NCI-H446 (cell line): ENCODE data around the gene CELA1.
"Not testable (repeated sequence)": the region's sequence is repeated elsewhere in the genome, so short reads cannot be mapped to it uniquely, and the experiment has no call there.

ENCODE experiments used
- DNase-seq, 2 experiments: peaks; one replicate each; lab custom pipeline; 2025; lab: John Stamatoyannopoulos, UW

The CELA1 gene

DNA sequence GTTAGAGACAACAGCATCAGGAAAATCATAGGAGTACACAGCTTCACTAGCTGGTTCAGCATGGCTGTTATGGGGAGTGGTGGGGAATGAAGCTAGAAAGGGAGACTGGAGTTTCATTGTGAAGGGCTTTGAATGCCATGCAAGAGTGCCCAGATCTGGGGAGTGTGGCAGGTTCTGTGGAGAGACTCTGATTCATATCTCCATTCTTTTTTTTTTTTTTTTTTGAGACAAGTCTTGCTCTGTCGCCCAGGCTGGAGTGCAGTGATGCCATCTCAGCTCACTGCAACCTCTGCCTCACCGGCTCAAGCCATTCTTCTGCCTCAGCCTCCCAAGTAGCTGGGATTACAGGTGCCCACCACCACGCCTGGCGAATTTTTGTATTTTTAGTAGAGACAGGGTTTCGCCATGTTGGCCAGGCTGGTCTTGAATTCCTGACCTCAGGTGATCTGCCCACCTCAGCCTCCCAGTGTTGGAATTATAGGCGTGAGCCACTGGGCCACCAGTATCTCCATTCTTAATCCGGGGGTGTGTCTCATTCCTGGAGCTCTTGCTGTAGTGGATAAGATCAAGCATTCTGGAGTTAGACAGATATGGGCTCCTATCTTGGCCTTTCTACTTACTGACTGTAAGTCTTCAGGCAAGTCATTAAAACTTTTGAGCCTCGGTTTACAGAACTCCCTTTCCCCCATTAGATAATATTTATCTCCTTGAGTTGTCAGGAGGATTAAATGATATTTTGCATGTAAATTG is 28.2 kb downstream of the CELA1 start:
- DNase-seq: not testable (repeated sequence)

DNA sequence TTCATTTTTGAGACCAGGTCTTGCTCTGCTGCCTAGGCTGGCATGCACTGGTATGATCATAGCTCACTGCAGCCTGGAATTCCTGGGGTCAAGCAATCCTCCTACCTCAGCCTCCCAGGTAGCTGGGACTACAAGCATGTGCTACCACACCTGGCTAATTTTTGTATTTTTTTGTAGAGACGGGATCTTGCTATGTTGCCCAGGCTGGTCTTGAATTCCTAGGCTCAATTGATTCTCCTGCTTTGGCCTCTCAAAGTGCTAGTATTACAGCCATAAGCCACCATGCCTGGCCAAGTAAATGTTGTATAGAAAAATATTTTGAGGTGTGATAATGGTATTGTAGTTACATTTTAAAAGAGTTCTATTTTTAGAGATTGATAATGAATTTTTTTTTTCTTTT is 35.1 kb downstream of the CELA1 start:
- no peak for DNase-seq

DNA sequence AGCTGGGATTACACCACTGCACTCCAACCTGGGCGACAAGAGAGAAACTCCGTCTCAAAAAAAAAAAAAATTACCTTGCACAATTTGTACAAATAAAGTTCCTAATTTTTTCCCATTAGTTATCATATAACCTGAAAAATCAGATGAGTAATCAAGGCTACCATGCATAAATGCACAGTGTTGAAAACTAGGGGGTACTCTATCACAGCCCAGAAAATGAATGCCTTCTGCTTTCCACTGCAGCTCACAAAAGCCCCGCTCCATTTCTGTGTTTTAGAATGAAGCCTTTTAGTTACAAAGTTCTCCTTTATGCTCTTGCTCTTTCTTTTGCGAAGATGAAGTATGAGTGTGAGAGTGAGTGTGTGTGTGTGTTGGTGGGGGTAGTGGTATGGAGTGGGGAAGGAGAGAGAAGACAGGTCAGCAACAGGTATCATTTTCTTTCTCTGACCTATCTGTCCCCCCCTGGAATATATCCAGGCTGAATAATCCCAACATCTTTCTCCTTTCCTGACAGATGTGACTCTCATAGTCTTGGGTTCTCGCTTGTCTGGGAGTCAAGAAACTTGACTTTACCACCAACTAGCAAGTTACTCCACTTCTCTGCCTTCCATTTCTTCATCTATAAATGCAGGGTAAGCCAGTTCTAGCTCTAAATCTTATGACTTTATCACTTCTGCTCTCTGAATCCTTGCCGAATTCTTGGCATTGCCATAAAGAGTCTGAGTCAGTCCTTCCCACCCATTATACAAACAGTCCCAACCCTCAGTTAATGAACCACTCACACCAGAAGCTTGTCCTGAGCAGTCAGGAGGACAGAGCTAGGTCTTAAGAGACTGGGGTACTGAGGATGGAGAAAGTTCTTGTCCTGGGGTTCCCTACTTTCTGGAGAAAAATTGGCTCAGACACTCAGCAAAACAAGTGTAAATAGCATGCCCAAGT is 38.6 kb downstream of the CELA1 start:
- DNase-seq: no peak

DNA sequence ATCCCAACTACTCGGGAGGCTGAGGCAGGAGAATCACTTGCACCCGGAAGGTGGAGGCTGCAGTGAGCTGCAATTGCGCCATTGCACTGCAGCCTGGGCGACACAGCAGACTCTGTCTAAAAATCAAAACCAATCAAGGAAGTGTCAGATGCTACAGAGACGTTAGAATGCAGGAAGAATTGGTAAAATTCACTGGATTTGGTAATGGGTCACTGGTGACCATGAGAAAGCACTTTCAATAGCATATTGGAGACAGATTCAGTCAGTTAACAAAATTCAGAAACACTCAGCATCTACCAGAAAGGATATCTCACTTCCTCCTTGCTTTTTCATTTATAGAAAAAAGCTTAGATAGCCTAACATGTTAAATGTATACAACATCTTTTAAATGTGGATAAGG is 40.0 kb downstream of the CELA1 start:
- DNase-seq: no peak

DNA sequence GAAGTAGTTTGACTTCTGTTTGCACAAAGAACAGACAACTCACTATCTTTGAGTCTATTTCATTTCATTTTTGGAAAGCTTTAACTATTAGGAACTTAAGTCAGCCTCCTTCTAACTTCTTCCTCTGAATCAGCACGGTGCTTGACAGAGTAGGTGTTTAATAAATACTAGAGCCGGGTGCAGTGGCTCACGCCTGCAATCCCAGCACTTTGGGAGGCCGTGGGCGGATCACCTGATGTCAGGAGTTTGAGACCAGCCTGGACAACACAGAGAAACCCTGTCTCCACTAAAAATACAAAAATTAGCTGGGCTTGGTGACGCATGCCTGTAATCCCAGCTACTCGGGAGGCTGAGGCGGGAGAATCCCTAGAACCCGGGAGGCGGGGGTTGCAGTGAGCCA is 45.7 kb downstream of the CELA1 start:
- not testable (repeated sequence) for DNase-seq

DNA sequence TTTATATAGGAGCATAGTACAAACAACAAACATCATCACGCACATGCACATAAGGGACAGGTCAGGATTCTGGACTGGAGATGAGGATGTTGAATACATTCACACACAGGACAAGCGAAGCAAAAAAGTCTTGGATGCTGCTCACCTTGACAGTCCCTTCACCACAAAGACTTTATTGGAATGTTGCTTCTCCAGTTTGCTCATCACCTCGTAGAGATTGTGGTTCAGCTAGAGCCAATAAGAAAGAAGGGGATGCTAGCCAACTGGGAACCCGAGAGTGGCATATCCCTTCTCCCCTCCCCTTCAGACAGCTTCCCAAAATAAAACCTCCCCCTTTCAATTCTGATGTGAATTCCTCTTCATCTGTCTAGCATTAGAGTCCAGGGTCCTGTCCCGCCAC is 50.8 kb downstream of the CELA1 start:
- DNase-seq: no peak

DNA sequence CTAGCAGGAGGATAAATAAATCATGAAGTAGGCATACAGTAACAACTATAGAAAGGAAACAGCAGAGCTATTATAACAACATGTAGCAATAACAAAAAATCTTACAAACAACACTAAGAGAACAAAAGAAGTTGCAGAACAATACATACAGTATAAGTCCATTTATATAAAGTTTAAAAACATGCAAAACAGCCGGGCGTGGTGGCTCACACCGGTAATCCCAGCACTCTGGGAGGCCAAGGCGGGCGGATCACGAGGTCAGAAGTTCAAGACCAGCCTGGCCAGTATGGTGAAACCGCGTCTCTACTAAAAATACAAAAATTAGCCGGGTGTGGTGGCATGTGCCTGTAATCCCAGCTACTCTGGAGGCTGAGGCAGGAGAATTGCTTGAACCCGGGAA is 52.4 kb downstream of the CELA1 start:
- DNase-seq: not testable (repeated sequence)

DNA sequence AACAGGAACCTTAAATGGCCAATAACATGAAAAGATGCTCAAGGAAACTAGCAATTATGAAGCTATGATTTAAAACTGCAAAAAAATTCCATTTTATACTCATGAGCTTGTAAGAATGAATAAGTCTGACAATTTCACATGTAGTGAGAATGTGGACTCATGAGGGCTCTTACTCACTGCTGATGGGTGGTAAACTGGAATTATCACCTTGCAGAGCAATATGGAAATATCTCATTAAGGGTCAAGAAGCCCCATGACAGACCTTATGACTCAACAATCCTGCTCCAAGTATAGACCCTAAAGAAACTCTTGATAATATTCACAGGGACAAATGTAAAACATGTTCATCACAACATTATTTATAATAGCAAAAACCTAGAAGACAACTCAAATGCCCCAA is 52.8 kb downstream of the CELA1 start:
- no peak for DNase-seq

DNA sequence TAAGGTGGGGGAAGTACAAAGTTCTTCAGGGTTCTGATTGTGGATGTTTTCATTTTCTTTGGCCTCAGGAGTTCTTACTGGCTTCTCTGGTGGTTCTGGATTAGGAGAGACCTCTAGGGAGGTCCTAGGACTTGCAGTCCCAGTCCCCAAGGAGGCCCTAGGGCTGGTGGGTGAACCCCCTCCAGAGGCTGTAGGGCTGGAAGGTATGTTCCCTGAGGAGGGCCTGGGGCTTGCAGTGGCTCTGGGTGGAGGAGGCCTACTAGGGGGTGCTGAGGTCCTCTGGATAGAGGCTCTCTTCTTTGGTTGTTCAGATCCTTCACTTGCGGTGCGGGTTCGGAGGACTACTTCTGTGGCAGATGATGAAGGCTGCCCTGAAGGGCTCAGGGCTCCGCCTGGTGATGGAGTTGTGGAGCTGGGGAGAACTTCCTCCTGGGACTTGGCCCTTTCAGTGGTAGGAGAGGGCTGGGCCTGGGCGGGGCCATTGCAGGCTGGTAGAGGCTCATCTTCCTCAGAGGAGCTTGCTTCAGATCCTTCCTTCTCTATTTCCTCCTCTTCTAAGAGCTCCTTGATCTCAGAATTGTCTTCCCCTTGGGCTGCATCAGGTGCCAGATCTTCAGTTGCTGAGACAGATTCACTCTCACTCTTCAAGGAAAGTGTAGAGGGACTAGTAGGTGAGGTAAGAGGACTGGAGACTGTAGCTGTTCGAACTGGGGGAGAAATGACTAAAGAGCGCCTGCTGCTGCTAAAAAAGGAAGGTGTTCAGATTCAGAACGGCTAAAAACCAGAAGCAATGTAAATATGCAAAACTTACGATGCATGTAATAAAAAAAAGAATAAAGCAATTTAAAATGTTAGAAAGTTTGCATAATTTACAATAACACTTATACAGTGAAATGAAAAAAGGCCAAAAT is 54.6 kb downstream of the CELA1 start:
- DNase-seq: not testable (repeated sequence)

DNA sequence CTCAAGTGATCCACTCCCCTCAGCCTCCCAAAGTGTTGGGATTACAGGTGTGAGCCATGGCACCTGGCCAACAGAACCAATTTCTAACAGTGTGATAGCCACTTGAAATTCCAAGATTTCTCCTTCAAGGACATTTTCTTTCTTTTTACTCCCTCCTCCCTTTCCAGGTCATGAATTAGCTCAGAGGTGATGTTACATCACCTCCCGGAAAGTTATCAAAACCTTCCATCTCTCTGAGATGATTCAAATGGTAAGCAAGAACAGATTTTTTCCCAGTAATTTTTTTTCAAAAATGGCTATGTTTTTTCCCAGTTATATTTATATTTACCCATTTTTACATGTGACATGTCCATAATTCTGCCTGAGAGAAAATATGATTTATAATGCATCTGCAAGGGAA is 60.6 kb downstream of the CELA1 start:
- no peak for DNase-seq

DNA sequence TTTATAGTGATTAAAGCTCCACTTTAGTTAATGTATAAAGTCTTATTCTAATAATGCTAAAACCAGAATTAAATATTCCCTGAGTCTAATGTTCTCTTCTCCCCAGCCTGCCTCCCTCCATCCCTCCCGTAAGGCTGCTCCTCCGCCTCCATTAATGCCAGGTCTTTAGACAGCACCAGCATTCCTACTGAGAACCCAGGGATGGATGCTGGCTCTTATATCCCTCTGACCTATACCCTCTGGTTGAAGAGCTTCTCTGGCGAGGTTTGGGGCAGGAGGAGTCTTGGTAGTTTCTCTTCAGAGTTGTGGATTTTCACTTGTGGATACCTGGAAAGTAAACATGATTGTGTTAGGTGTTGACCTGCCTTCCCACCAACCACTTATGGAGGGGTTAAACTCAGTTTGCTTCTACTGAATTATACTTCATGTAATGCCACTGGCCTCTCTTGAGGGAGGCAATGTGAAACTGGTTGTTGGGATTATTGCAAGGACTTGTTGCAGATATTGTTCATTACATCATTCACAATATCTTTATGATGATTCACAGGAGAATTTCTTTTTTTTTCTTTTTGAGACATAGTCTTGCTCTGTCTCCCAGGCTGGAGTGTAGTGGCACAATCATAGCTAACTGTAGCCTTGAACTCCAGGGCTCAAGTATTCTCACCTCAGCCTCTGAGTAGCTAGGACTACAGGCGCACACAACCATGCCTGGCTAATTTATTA is 65.1 kb downstream of the CELA1 start:
- no peak for DNase-seq
